Astrocyte (in vitro differentiated cells and primary cell): ENCODE data around the gene ZMIZ1.

ENCODE experiments used
- CTCF ChIP-seq: IDR thresholded peaks from 2 replicates; pipeline ENCODE4 v1.5.1; 2011; ENCODE audit warnings: low read depth, mild to moderate bottlenecking, inconsistent platforms, low read length, moderate library complexity; ENCODE audit not compliant: insufficient read depth
- EZH2 ChIP-seq: IDR thresholded peaks from 2 replicates; pipeline ENCODE4 v1.6.1; 2012; ENCODE audit warnings: mild to moderate bottlenecking, low read length, inconsistent platforms; ENCODE audit not compliant: insufficient read depth

- TF ChIP-seq CTCF = no peak
- TF ChIP-seq EZH2 = no peak
Measured at GRCh38 chr10:79131836-79132631, 63.3 kb downstream of the ZMIZ1 start.
